HepG2 (cell line): ENCODE measurements around the gene GGCT. TPM values are rescaled to one million over a fixed set of nuclear protein-coding genes. Genes with fewer than 3 reads are reported as not detected.

Experiments
- ATAC-seq: fragments of 200-7000 bp; cut with Tn5 transposase; 3 replicates; pipeline ENCODE4 v1.9.1; 2020; ENCODE audit warnings: mild to moderate bottlenecking, moderate library complexity
- BruUV-seq: library from RNA; stranded (reverse); fragments of 400-500 nt; replicated peaks from 2 replicates; lab custom pipeline; 2021; lab: Mats Ljungman, UMichigan
- CTCF ChIA-PET: fragments of 300-600 bp; formaldehyde crosslinking; extraction: SDS; loops from one replicate; lab custom pipeline; 2021; ENCODE audit warnings: low total read pairs, inconsistent platforms, low intra/inter-chr PET ratio; lab: Yijun Ruan, JAX
- POLR2A ChIA-PET: fragments of 350-600 bp; sonication (Branson Sonifier 250); formaldehyde crosslinking; loops from one replicate; lab custom pipeline; 2020; ENCODE audit warnings: antibody characterized with exemption, inconsistent platforms; lab: Yijun Ruan, JAX
- DNase-seq: peaks from one replicate; pipeline ENCODE4 v3.0.0-alpha.2; 2015; ENCODE audit warnings: low spot score
- FAIRE-seq: peaks from 3 replicates; lab custom pipeline; 2011; peaks lifted over from hg19 to GRCh38; lab: Jason Lieb, UNC
- H2AFZ ChIP-seq: one replicate; pipeline ENCODE4 v1.6.1; 2011; ENCODE audit warnings: low read length, inconsistent platforms
- H3K27ac ChIP-seq: fragments of 300-600 bp; 3 replicates; pipeline ENCODE4 v1.8.0; 2011; ENCODE audit warnings: mixed run types, mild to moderate bottlenecking, mixed read lengths, low read length, inconsistent platforms; ENCODE audit not compliant: insufficient read depth; ENCODE audit errors: extremely low read length
- H3K27me3 ChIP-seq, 2 experiments: fragments of 200-600 bp in 1 of 2; 2 replicates in 1 of 2; 3 replicates in 1 of 2; pipeline versions ENCODE4 v1.6.0 to v1.8.0; 2011; ENCODE audit warnings: low read length in 2 of 2, mild to moderate bottlenecking in 2 of 2, moderate library complexity in 2 of 2, inconsistent platforms in 1 of 2; ENCODE audit not compliant: insufficient read depth in 2 of 2, control insufficient read depth in 1 of 2
- H3K36me3 ChIP-seq, 2 experiments: fragments of 200-600 bp in 1 of 2; replicated peaks in 1 of 2; 2 replicates in 1 of 2; 3 replicates in 1 of 2; pipeline versions ENCODE4 v1.5.1 to v1.8.0; 2011; ENCODE audit warnings: low read length in 2 of 2, inconsistent platforms in 1 of 2; ENCODE audit not compliant: insufficient read depth in 2 of 2, control insufficient read depth in 1 of 2
- H3K4me1 ChIP-seq: 2 replicates; pipeline ENCODE4 v1.5.1; 2012; ENCODE audit warnings: low read length, inconsistent platforms; ENCODE audit not compliant: insufficient read depth
- H3K4me2 ChIP-seq: 2 replicates; pipeline ENCODE4 v1.6.0; 2011; ENCODE audit warnings: low read depth, low read length, inconsistent platforms
- H3K4me3 ChIP-seq, 3 experiments: fragments of 200-600 bp in 1 of 3; sonication (generic), shearing (Covaris generic) in 1 of 3; replicated peaks in 1 of 3; 2 replicates each; pipeline ENCODE4 v1.5.1; 2011 to 2016; ENCODE audit warnings: low read length in 3 of 3, inconsistent platforms in 2 of 3, low read depth in 2 of 3, mild to moderate bottlenecking in 2 of 3, control low read depth in 1 of 3, mixed read lengths in 1 of 3; ENCODE audit not compliant: insufficient read depth in 1 of 3
- H3K79me2 ChIP-seq: one replicate; pipeline ENCODE4 v1.6.1; 2011; ENCODE audit warnings: low read length, inconsistent platforms; ENCODE audit not compliant: insufficient read depth
- H3K9ac ChIP-seq: 2 replicates; pipeline ENCODE4 v1.6.0; 2011; ENCODE audit warnings: mild to moderate bottlenecking, low read depth, low read length, inconsistent platforms; ENCODE audit not compliant: insufficient read depth
- H3K9me3 ChIP-seq: 2 replicates; pipeline ENCODE4 v1.5.1; 2012; ENCODE audit warnings: mild to moderate bottlenecking, low read length
- H4K20me1 ChIP-seq: 2 replicates; pipeline ENCODE4 v1.6.0; 2011; ENCODE audit warnings: inconsistent platforms, mild to moderate bottlenecking, low read length, moderate library complexity; ENCODE audit not compliant: insufficient read depth
- ATF7-NPFF ChIP-seq: sonication (generic); formaldehyde crosslinking; IDR thresholded peaks from 2 replicates; pipeline ENCODE4 v1.8.1; 2023; ENCODE audit warnings: mild to moderate bottlenecking, low read depth, missing genetic modification reagents, moderate library complexity
- GATAD1 ChIP-seq: IDR thresholded peaks from 2 replicates; pipeline ENCODE4 v1.6.1; 2016; ENCODE audit warnings: missing genetic modification reagents, missing compliant biosample characterization
- HMGA1 ChIP-seq: sonication (generic); formaldehyde crosslinking; conservative IDR thresholded peaks from 2 replicates; pipeline ENCODE4 v1.4.0; 2020; ENCODE audit warnings: missing genetic modification reagents
- HNF4G ChIP-seq, 2 experiments: sonication (generic) in 1 of 2; formaldehyde crosslinking in 1 of 2; IDR thresholded peaks; 2 replicates each; pipeline versions ENCODE4 v1.4.0 to v1.6.1; 2011 to 2020; ENCODE audit warnings: borderline replicate concordance in 2 of 2, low read depth in 2 of 2, mild to moderate bottlenecking in 2 of 2, low read length in 1 of 2, missing genetic modification reagents in 1 of 2, moderate library complexity in 1 of 2
- MLLT10 ChIP-seq: sonication (generic); formaldehyde crosslinking; IDR thresholded peaks from 2 replicates; pipeline ENCODE4 v1.4.0; 2020; ENCODE audit warnings: missing genetic modification reagents
- MTERF4 ChIP-seq: sonication (generic); formaldehyde crosslinking; IDR thresholded peaks from 2 replicates; pipeline ENCODE4 v1.8.0; 2023; ENCODE audit warnings: mild to moderate bottlenecking, missing genetic modification reagents
- NFATC3 ChIP-seq: sonication (generic); formaldehyde crosslinking; IDR thresholded peaks from 2 replicates; pipeline ENCODE4 v1.5.1; 2020; ENCODE audit warnings: mild to moderate bottlenecking, missing genetic modification reagents
- RBM39 ChIP-seq: fragments of 200-400 bp; formaldehyde crosslinking; IDR thresholded peaks from one replicate; pipeline ENCODE4 v1.6.1; 2018; ENCODE audit warnings: antibody characterized with exemption, mild to moderate bottlenecking, low read depth, low read length; ENCODE audit not compliant: poor library complexity, severe bottlenecking
- SIN3A ChIP-seq: IDR thresholded peaks from 2 replicates; pipeline ENCODE4 v1.6.1; 2011; ENCODE audit warnings: low read depth, mild to moderate bottlenecking, control low read depth, low read length, borderline replicate concordance
- TARDBP ChIP-seq: sonication (generic); formaldehyde crosslinking; IDR thresholded peaks from 2 replicates; pipeline ENCODE4 v1.8.0; 2022; ENCODE audit warnings: mild to moderate bottlenecking, missing genetic modification reagents
- UBTF ChIP-seq: sonication (generic); formaldehyde crosslinking; IDR thresholded peaks from 2 replicates; pipeline ENCODE4 v1.4.0; 2020; ENCODE audit warnings: mild to moderate bottlenecking, missing genetic modification reagents
- XRCC5 ChIP-seq: fragments of 200-400 bp; formaldehyde crosslinking; optimal IDR thresholded peaks from 2 replicates; pipeline ENCODE3; 2017; ENCODE audit warnings: mild to moderate bottlenecking, low read length
- YEATS4 ChIP-seq: sonication (generic); formaldehyde crosslinking; IDR thresholded peaks from 2 replicates; pipeline ENCODE4 v1.4.0; 2020; ENCODE audit warnings: missing genetic modification reagents, borderline replicate concordance
- ZBTB7A ChIP-seq: sonication (generic); formaldehyde crosslinking; IDR thresholded peaks from 2 replicates; pipeline ENCODE4 v1.8.0; 2022; ENCODE audit warnings: mild to moderate bottlenecking, missing genetic modification reagents
- ZNF17 ChIP-seq: sonication (generic); formaldehyde crosslinking; IDR thresholded peaks from 2 replicates; pipeline ENCODE4 v1.5.0; 2020; ENCODE audit warnings: mild to moderate bottlenecking, missing genetic modification reagents
- ZNF503 ChIP-seq: sonication (generic); formaldehyde crosslinking; IDR thresholded peaks from 2 replicates; pipeline ENCODE4 v1.4.0; 2020; ENCODE audit warnings: missing genetic modification reagents
- ZNF557 ChIP-seq: sonication (generic); formaldehyde crosslinking; IDR thresholded peaks from 2 replicates; pipeline ENCODE4 v1.4.0; 2020; ENCODE audit warnings: missing genetic modification reagents
- ZNF607 ChIP-seq: sonication (generic); formaldehyde crosslinking; IDR thresholded peaks from 2 replicates; pipeline ENCODE4 v1.5.1; 2020; ENCODE audit warnings: missing genetic modification reagents, mild to moderate bottlenecking, borderline replicate concordance
- ZNF83 ChIP-seq: sonication (generic); formaldehyde crosslinking; IDR thresholded peaks from 2 replicates; pipeline ENCODE4 v1.4.0; 2020; ENCODE audit warnings: missing genetic modification reagents, mild to moderate bottlenecking, borderline replicate concordance
- ZSCAN29 ChIP-seq: sonication (generic); formaldehyde crosslinking; conservative IDR thresholded peaks from 2 replicates; pipeline ENCODE4 v1.4.0; 2020; ENCODE audit warnings: mild to moderate bottlenecking, missing genetic modification reagents
- WGBS: methylation state at CpG from one replicate; pipeline ENCODE4 v1.1.6; 2017; ENCODE audit warnings: low lambda C conversion rate; 5-methylcytosine and 5-hydroxymethylcytosine counted together
- in situ Hi-C: cut with HindIII; loops from 2 replicates; pipeline ENCODE4 v1.10.0; 2017; ENCODE audit warnings: low pct_unique_long_range_greater_than_20kb; ENCODE audit not compliant: extremely low pct_ligation_motif_present
- intact Hi-C: fragments of 100-400 bp; cut with micrococcal nuclease; formaldehyde crosslinking; loops from one replicate; pipeline ENCODE4 v1.10.0; 2022; ENCODE audit not compliant: unreplicated experiment
- polyA plus RNA-seq, 8 experiments: library from polyadenylated mRNA; depleted of rRNA in 3 of 8; stranded (reverse) in 7 of 8; unstranded in 1 of 8; fragments of >200 nt; fragmentation: Illumina TruSeq in 4 of 8; extraction: Trizol in 4 of 8; gene quantifications; 2 replicates each; pipeline versions ENCODE4 v1.2.1 to v1.2.3, GENCODE V29; 2011 to 2016; ENCODE audit warnings: low read depth in 4 of 8, missing spikeins in 1 of 8, mixed read lengths in 1 of 8; ENCODE audit not compliant: insufficient read depth in 1 of 8
- total RNA-seq, 5 experiments: library from RNA; depleted of rRNA; stranded (reverse); fragments of >200 nt; fragmentation: Illumina TruSeq; extraction: Trizol; gene quantifications; 2 replicates each; pipeline ENCODE4 v1.2.3, GENCODE V29; 2016; ENCODE audit warnings: low read depth in 1 of 5

The GGCT gene
- total and polyA plus RNA-seq, 2 of the 13 experiments (the other 11 are each of a cell fraction or from before 2014, with no cell fraction given) = 19.5 to 78.3 TPM

GRCh38 chr7:30515761-30516160 lies 11.1 kb upstream of the GGCT start:
- H3K4me1 ChIP-seq = peaks cover 5% of the 10 kb centered on the region
- WGBS = 91% methylated on average over 2 of the region's 2 CpGs
- H3K4me2 ChIP-seq = no peak overlapping the region
- intact Hi-C loops (no loop called here), in situ Hi-C loops (no loop called here)
- CTCF ChIA-PET = no interaction called here
- POLR2A ChIA-PET = no interaction called here
- no peaks in the 10 kb centered on the region for H3K27me3 ChIP-seq
- DNase-seq (no peak), ATAC-seq (no peak), FAIRE-seq (no peak)
- H3K27ac ChIP-seq = no peak overlapping the region
- H3K4me3 ChIP-seq = no peak overlapping the region
- BruUV-seq = no TSS peak
- TF ChIP-seq ZSCAN29 (CRISPR knock-in tag) = no peak
- TF ChIP-seq ZNF83 (CRISPR knock-in tag) = no peak
- TF ChIP-seq NFATC3 (CRISPR knock-in tag) = no peak
- TF ChIP-seq MLLT10 (CRISPR knock-in tag) = no peak
- TF ChIP-seq UBTF (CRISPR knock-in tag) = no peak
- TF ChIP-seq ZNF17 = no peak
- no peak for TF ChIP-seq GATAD1 (CRISPR knock-in tag)
- no peak for TF ChIP-seq XRCC5
- no peak for TF ChIP-seq HNF4G (IDR thresholded peaks at IDR 0.05; ENCODE audit: borderline replicate concordance, low read depth, low read length)
- TF ChIP-seq HNF4G (CRISPR knock-in tag; IDR thresholded peaks at IDR 0.05; ENCODE audit: borderline replicate concordance, low read depth) = no peak
- TF ChIP-seq YEATS4 (CRISPR knock-in tag) = no peak
- no peak for TF ChIP-seq ZNF557 (CRISPR knock-in tag)
- TF ChIP-seq HMGA1 (CRISPR knock-in tag) = no peak
- no peak for TF ChIP-seq ZNF503 (CRISPR knock-in tag)
- TF ChIP-seq MTERF4 (CRISPR knock-in tag) = no peak
- no peak for TF ChIP-seq ATF7-NPFF
- TF ChIP-seq TARDBP (CRISPR knock-in tag) = no peak
- TF ChIP-seq SIN3A = no peak
- no peak for TF ChIP-seq RBM39
- TF ChIP-seq ZBTB7A = no peak
- TF ChIP-seq ZNF607 (CRISPR knock-in tag) = no peak
- H3K36me3 ChIP-seq = no peaks in the 10 kb centered on the region
- H3K9ac ChIP-seq = no peak overlapping the region
- no peaks in the 10 kb centered on the region for H4K20me1 ChIP-seq
- no peak overlapping the region for H2AFZ ChIP-seq
- H3K79me2 ChIP-seq = no peaks in the 10 kb centered on the region
- no peaks in the 10 kb centered on the region for H3K9me3 ChIP-seq
